K562 (cell line): ENCODE measurements around the gene FUT8.

Experiments
- BCL6 ChIP-seq: fragments of 250-450 bp; sonication (Bioruptor Pico); IDR thresholded peaks from 2 replicates; pipeline ENCODE4 v1.4.0; 2020
- CBX2 ChIP-seq: fragments of 200-600 bp; sonication (generic); IDR thresholded peaks from one replicate; pipeline ENCODE4 v1.6.1; 2012; ENCODE audit warnings: mild to moderate bottlenecking, low read length, inconsistent platforms; ENCODE audit not compliant: insufficient read depth, poor library complexity, severe bottlenecking
- EGR1 ChIP-seq: fragments of 450-650 bp; conservative IDR thresholded peaks from 2 replicates; pipeline ENCODE4 v1.6.1; 2017; ENCODE audit warnings: mild to moderate bottlenecking
- HDAC2 ChIP-seq: fragments of 450-650 bp; IDR thresholded peaks from 2 replicates; pipeline ENCODE4 v1.6.1; 2016; ENCODE audit warnings: mild to moderate bottlenecking
- JUND ChIP-seq, 2 experiments: IDR thresholded peaks; 2 replicates in 1 of 2; 3 replicates in 1 of 2; pipeline ENCODE4 v1.6.1; 2011; ENCODE audit warnings: borderline replicate concordance in 2 of 2, low read depth in 2 of 2, low read length in 2 of 2, improper control_type of control experiment in 1 of 2, missing biosample characterization in 1 of 2, missing genetic modification characterization in 1 of 2, missing genetic modification reagents in 1 of 2
- MNT ChIP-seq, 2 experiments: fragments of 450-650 bp; conservative IDR thresholded peaks; 2 replicates each; pipeline ENCODE4 v1.6.1; 2017; ENCODE audit warnings: mild to moderate bottlenecking in 2 of 2, moderate library complexity in 2 of 2
- MTF1 ChIP-seq: fragments of 250-450 bp; sonication (Bioruptor Pico); IDR thresholded peaks from 2 replicates; pipeline ENCODE4 v1.9.0; 2021; ENCODE audit warnings: moderate library complexity, mild to moderate bottlenecking, inconsistent platforms, borderline replicate concordance
- POLR2AphosphoS2 ChIP-seq: IDR thresholded peaks from 2 replicates; pipeline ENCODE4 v1.6.1; 2012; ENCODE audit warnings: low read length, improper control_type of control experiment
- RBM39 ChIP-seq: fragments of 200-400 bp; formaldehyde crosslinking; optimal IDR thresholded peaks from 2 replicates; pipeline ENCODE3; 2018; ENCODE audit warnings: low read depth, low read length
- RNF2 ChIP-seq: sonication (generic); IDR thresholded peaks from 2 replicates; pipeline ENCODE4 v1.6.1; 2016
- SRF ChIP-seq, 2 experiments: fragments of 250-450, 450-650 bp in 1 of 2; sonication (Bioruptor Pico) in 1 of 2; sonication (generic) in 1 of 2; formaldehyde crosslinking; IDR thresholded peaks; 2 replicates each; pipeline versions ENCODE4 v1.5.0 to v1.5.1; 2020 to 2022; ENCODE audit warnings: mild to moderate bottlenecking in 1 of 2, missing genetic modification reagents in 1 of 2
- TAF15 ChIP-seq: fragments of 200-400 bp; formaldehyde crosslinking; IDR thresholded peaks from 2 replicates; pipeline ENCODE4 v1.6.1; 2017; ENCODE audit warnings: mild to moderate bottlenecking, low read depth, low read length, moderate library complexity
- TF ChIP-seq, protein P1 (sequence below), 3 experiments: IDR thresholded peaks in 2 of 3; conservative IDR thresholded peaks in 1 of 3; 2 replicates each; pipeline ENCODE4 v1.5.1; 2011 to 2012; ENCODE audit warnings: low read length in 3 of 3, mild to moderate bottlenecking in 3 of 3, control low read depth in 2 of 3, improper control_type of control experiment in 1 of 3, inconsistent platforms in 1 of 3, low read depth in 1 of 3, mixed read lengths in 1 of 3, moderate library complexity in 1 of 3; ENCODE audit not compliant: insufficient read depth in 2 of 3

DNA sequence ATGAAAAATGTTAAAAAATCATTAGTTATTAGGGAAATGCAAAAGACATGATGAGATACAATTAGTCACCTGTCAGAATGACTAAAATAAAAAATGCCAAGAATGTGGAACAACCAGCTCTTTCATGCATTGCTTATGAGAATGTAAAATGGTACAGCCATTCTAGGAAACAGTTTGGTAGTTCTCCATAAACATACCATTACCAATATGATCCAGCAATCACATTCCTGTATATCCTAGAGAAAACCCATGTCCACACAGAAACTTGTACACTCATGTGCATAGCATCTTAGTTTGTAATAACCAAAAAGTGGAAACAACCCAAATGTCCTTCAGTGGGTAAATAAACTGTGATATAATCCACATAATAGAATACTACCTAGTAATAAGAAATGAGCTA lies 245.7 kb downstream of the FUT8 start:
- TF ChIP-seq, protein P1, sequence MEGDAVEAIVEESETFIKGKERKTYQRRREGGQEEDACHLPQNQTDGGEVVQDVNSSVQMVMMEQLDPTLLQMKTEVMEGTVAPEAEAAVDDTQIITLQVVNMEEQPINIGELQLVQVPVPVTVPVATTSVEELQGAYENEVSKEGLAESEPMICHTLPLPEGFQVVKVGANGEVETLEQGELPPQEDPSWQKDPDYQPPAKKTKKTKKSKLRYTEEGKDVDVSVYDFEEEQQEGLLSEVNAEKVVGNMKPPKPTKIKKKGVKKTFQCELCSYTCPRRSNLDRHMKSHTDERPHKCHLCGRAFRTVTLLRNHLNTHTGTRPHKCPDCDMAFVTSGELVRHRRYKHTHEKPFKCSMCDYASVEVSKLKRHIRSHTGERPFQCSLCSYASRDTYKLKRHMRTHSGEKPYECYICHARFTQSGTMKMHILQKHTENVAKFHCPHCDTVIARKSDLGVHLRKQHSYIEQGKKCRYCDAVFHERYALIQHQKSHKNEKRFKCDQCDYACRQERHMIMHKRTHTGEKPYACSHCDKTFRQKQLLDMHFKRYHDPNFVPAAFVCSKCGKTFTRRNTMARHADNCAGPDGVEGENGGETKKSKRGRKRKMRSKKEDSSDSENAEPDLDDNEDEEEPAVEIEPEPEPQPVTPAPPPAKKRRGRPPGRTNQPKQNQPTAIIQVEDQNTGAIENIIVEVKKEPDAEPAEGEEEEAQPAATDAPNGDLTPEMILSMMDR (IDR thresholded peaks at IDR 0.05 in 2 of 3, conservative IDR thresholded peaks at IDR 0.05 in 1 of 3; ENCODE audit: insufficient read depth in 2 of 3, low read depth in 1 of 3, low read length in 3 of 3), result no peak
- TF ChIP-seq SRF (CRISPR knock-in tag; IDR thresholded peaks at IDR 0.05) (no peak), POLR2AphosphoS2 (no peak), BCL6 (no peak), MTF1 (CRISPR knock-in tag) (no peak), CBX2 (no peak), JUND (IDR thresholded peaks at IDR 0.05; ENCODE audit: borderline replicate concordance, low read depth, low read length) (no peak), JUND (tag; IDR thresholded peaks at IDR 0.05; ENCODE audit: borderline replicate concordance, low read depth, low read length) (no peak), MNT (conservative IDR thresholded peaks at IDR 0.05) (no peak), HDAC2 (no peak), TAF15 (no peak), EGR1 (no peak), RNF2 (no peak), RBM39 (no peak)
